Endothelial cell of umbilical vein (primary cell): ENCODE data around the gene MCF2L. TPM values are rescaled to one million over a fixed set of nuclear protein-coding genes. Genes with fewer than 3 reads are reported as not detected.

Source experiments
- BruUV-seq: library from RNA; stranded (reverse); fragments of 400-500 nt; replicated peaks from 2 replicates; lab custom pipeline; 2021; lab: Mats Ljungman, UMichigan
- CTCF ChIA-PET: fragments of 300-600, 350-600 bp; sonication (Branson Sonifier 250); formaldehyde crosslinking; loops from one replicate; lab custom pipeline; 2021; ENCODE audit warnings: antibody characterized with exemption, inconsistent platforms; lab: Charles Lee
- POLR2A ChIA-PET: fragments of 300-600, 350-600 bp; sonication (Branson Sonifier 250); formaldehyde crosslinking; loops from one replicate; lab custom pipeline; 2021; ENCODE audit warnings: antibody characterized with exemption, inconsistent platforms; lab: Charles Lee
- DNase-seq: peaks from one replicate; pipeline ENCODE4 v3.0.0-alpha.2; 2011; ENCODE audit warnings: low read depth, low spot score
- FAIRE-seq: peaks from 2 replicates; lab custom pipeline; 2011; peaks lifted over from hg19 to GRCh38; lab: Jason Lieb, UNC
- H2AFZ ChIP-seq: 2 replicates; pipeline ENCODE4 v1.6.0; 2012; ENCODE audit warnings: low read depth, low read length, control low read depth, inconsistent platforms
- H3K27ac ChIP-seq: 2 replicates; pipeline ENCODE4 v1.5.1; 2011; ENCODE audit warnings: low read depth, mild to moderate bottlenecking, control low read depth, low read length, moderate library complexity; ENCODE audit not compliant: insufficient read depth
- H3K27me3 ChIP-seq, 2 experiments: 2 replicates each; pipeline versions ENCODE4 v1.6.0 to v1.6.1; 2011; ENCODE audit warnings: low read length in 2 of 2, mixed read lengths in 1 of 2; ENCODE audit not compliant: control insufficient read depth in 2 of 2, insufficient read depth in 2 of 2
- H3K36me3 ChIP-seq, 2 experiments: 2 replicates in 1 of 2; 3 replicates in 1 of 2; pipeline ENCODE4 v1.5.1; 2011; ENCODE audit warnings: low read length in 2 of 2, mild to moderate bottlenecking in 1 of 2, moderate library complexity in 1 of 2; ENCODE audit not compliant: control insufficient read depth in 2 of 2, insufficient read depth in 2 of 2; ENCODE audit errors: extremely low read depth in 1 of 2
- H3K4me1 ChIP-seq: 3 replicates; pipeline ENCODE4 v1.5.1; 2011; ENCODE audit warnings: mild to moderate bottlenecking, low read length; ENCODE audit not compliant: control insufficient read depth, insufficient read depth; ENCODE audit errors: extremely low read depth
- H3K4me2 ChIP-seq: 2 replicates; pipeline ENCODE4 v1.6.1; 2011; ENCODE audit warnings: low read length, control low read depth, mixed read lengths; ENCODE audit not compliant: insufficient read depth
- H3K4me3 ChIP-seq, 3 experiments: fragments of 200-600 bp in 1 of 3; sonication (generic), shearing (Covaris generic) in 1 of 3; replicated peaks in 1 of 3; 2 replicates each; pipeline ENCODE4 v1.5.1; 2011 to 2016; ENCODE audit warnings: control low read depth in 3 of 3, low read length in 3 of 3, mild to moderate bottlenecking in 2 of 3, inconsistent platforms in 1 of 3, low read depth in 1 of 3, moderate library complexity in 1 of 3; ENCODE audit not compliant: insufficient read depth in 1 of 3
- H3K79me2 ChIP-seq: 2 replicates; pipeline ENCODE4 v1.6.0; 2012; ENCODE audit warnings: low read length, inconsistent platforms; ENCODE audit not compliant: control insufficient read depth, insufficient read depth
- H3K9ac ChIP-seq: replicated peaks from 2 replicates; pipeline ENCODE3; 2011; ENCODE audit warnings: low read length, control low read depth; ENCODE audit not compliant: insufficient read depth; ENCODE audit errors: extremely low read depth
- H3K9me1 ChIP-seq: replicated peaks from 3 replicates; pipeline ENCODE4 v1.6.0; 2011; ENCODE audit warnings: mild to moderate bottlenecking, low read length; ENCODE audit not compliant: control insufficient read depth, insufficient read depth; ENCODE audit errors: extremely low read depth
- H3K9me3 ChIP-seq: replicated peaks from 2 replicates; pipeline ENCODE4 v1.5.1; 2012; ENCODE audit warnings: low read length, inconsistent platforms; ENCODE audit not compliant: control insufficient read depth, insufficient read depth
- H4K20me1 ChIP-seq: replicated peaks from 2 replicates; pipeline ENCODE3; 2011; ENCODE audit warnings: mild to moderate bottlenecking, low read length; ENCODE audit not compliant: control insufficient read depth, insufficient read depth; ENCODE audit errors: extremely low read depth
- CTCF ChIP-seq, 2 donors: IDR thresholded peaks; 1 replicate in 1 of 2; 2 replicates in 1 of 2; pipeline ENCODE4 v1.5.1; 2011; ENCODE audit warnings: low read length in 2 of 2, mild to moderate bottlenecking in 2 of 2, moderate library complexity in 2 of 2, control low read depth in 1 of 2, inconsistent platforms in 1 of 2, low read depth in 1 of 2; ENCODE audit not compliant: insufficient read depth in 1 of 2; ENCODE audit errors: extremely low read depth in 1 of 2
- EZH2 ChIP-seq: IDR thresholded peaks from 2 replicates; pipeline ENCODE4 v1.6.1; 2012; ENCODE audit warnings: borderline replicate concordance, low read depth, mild to moderate bottlenecking, moderate library complexity, low read length, inconsistent platforms; ENCODE audit not compliant: severe bottlenecking
- FOS ChIP-seq: IDR thresholded peaks from 2 replicates; pipeline ENCODE4 v1.6.1; 2011; ENCODE audit warnings: mild to moderate bottlenecking, low read length, moderate library complexity, borderline replicate concordance; ENCODE audit not compliant: insufficient read depth
- GATA2 ChIP-seq: IDR thresholded peaks from 2 replicates; pipeline ENCODE4 v1.7.0; 2011; ENCODE audit warnings: low read depth, mild to moderate bottlenecking, moderate library complexity, mixed read lengths, low read length; ENCODE audit not compliant: insufficient read length, insufficient read depth
- JUN ChIP-seq: IDR thresholded peaks from 2 replicates; pipeline ENCODE4 v1.6.1; 2011; ENCODE audit warnings: borderline replicate concordance, low read depth; ENCODE audit not compliant: insufficient read length, insufficient read depth
- MYC ChIP-seq: IDR thresholded peaks from one replicate; pipeline ENCODE4 v1.6.1; 2011; ENCODE audit warnings: mild to moderate bottlenecking, low read depth, low read length
- POLR2A ChIP-seq: IDR thresholded peaks from 2 replicates; pipeline ENCODE4 v1.6.1; 2012; ENCODE audit warnings: low read depth, mild to moderate bottlenecking, control low read depth, low read length
- POLR2AphosphoS5 ChIP-seq: IDR thresholded peaks from 2 replicates; pipeline ENCODE4 v1.6.1; 2012; ENCODE audit warnings: low read depth, mild to moderate bottlenecking, control low read depth, low read length, moderate library complexity; ENCODE audit not compliant: insufficient read depth
- dilution Hi-C: fragments of 300-500 bp; cut with MboI; formaldehyde crosslinking; loops from one replicate; pipeline ENCODE4 v1.15.0; 2019; ENCODE audit warnings: low sequenced_read_pairs; ENCODE audit not compliant: extremely low pct_ligation_motif_present
- intact Hi-C: fragments of 100-400 bp; cut with micrococcal nuclease; formaldehyde crosslinking; loops from one replicate; pipeline ENCODE4 v1.10.0; 2022
- polyA plus RNA-seq, 4 experiments: library from polyadenylated mRNA; depleted of rRNA in 3 of 4; stranded (reverse) in 3 of 4; unstranded in 1 of 4; fragments of >200 nt; gene quantifications; 2 replicates each; pipeline versions ENCODE4 v1.2.1 to v1.2.3, GENCODE V29; 2011 to 2012; ENCODE audit warnings: missing spikeins in 1 of 4
- total RNA-seq: library from RNA; stranded (reverse); gene quantifications from 2 replicates; pipeline ENCODE4 v1.2.3, GENCODE V29; 2021
- TF ChIP-seq, protein P1 (sequence below): IDR thresholded peaks from 2 replicates; pipeline ENCODE4 v1.6.1; 2011; ENCODE audit not compliant: insufficient read depth, insufficient read length

MCF2L gene
- total and polyA plus RNA-seq, 2 donors (not counting 3 experiments of a cell fraction or from before 2014, with no cell fraction given): 0.33 to 0.58 TPM

- Histone ChIP-seq H3K4me3 (no peak overlapping the region), H3K9me3 (no peaks in the 10 kb centered on the region), H3K79me2 (no peaks in the 10 kb centered on the region), H2AFZ (no peak overlapping the region), H3K4me2 (no peak overlapping the region), H3K9ac (no peak overlapping the region), H3K9me1 (no peaks in the 10 kb centered on the region), H3K4me1 (no peaks in the 10 kb centered on the region), H3K27ac (no peak overlapping the region), H4K20me1 (no peaks in the 10 kb centered on the region), H3K36me3 (no peaks in the 10 kb centered on the region), H3K27me3 (peaks cover 22 to 36% of the 10 kb centered on the region in 2 experiments)
- intact Hi-C loops: no loop called here
- DNase-seq (no peak), FAIRE-seq (no peak)
- CTCF ChIA-PET: no interaction called here
- dilution Hi-C loops: no loop called here
- no peak for TF ChIP-seq JUN
- no peak for TF ChIP-seq GATA2
- no peak for TF ChIP-seq EZH2
- TF ChIP-seq MYC: no peak
- TF ChIP-seq, protein P1, sequence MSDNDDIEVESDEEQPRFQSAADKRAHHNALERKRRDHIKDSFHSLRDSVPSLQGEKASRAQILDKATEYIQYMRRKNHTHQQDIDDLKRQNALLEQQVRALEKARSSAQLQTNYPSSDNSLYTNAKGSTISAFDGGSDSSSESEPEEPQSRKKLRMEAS: no peak
- TF ChIP-seq POLR2A: no peak
- TF ChIP-seq CTCF (IDR thresholded peaks at IDR 0.05; ENCODE audit: extremely low read depth in 1 of 2, insufficient read depth in 1 of 2, low read depth in 1 of 2, low read length in 2 of 2): no peak
- TF ChIP-seq FOS: no peak
- TF ChIP-seq POLR2AphosphoS5: no peak
- POLR2A ChIA-PET: no interaction called here
- BruUV-seq: no TSS peak
Measured at GRCh38 chr13:113135281-113135760, 166.3 kb downstream of the MCF2L start.
